WTC11 (cell line): Measurements from ENCODE around the gene CAMK2N2. TPM values are rescaled to one million over a fixed set of nuclear protein-coding genes. Genes with fewer than 3 reads are reported as not detected.

Experiments used
- ATAC-seq: fragments of 200-7000 bp; cut with Tn5 transposase; 2 replicates; pipeline ENCODE4 v1.10.0; 2021; ENCODE audit warnings: mild to moderate bottlenecking, moderate library complexity
- CTCF ChIA-PET: fragments of 300-600 bp; sonication (Branson Sonifier 250); formaldehyde crosslinking; loops from one replicate; lab custom pipeline; 2021; ENCODE audit warnings: antibody characterized with exemption; lab: Charles Lee
- POLR2A ChIA-PET: fragments of 350-600 bp; sonication (Branson Sonifier 250); formaldehyde crosslinking; loops from one replicate; lab custom pipeline; 2021; ENCODE audit warnings: antibody characterized with exemption; lab: Charles Lee
- DNase-seq: peaks from one replicate; pipeline ENCODE4 v3.0.0; 2021; ENCODE audit warnings: low spot score
- H3K27ac Mint-ChIP-seq: 2 replicates; pipeline ENCODE4 v1.8.0; 2021; ENCODE audit warnings: mixed read lengths
- H3K27me3 Mint-ChIP-seq: 2 replicates; pipeline ENCODE4 v1.8.0; 2021; ENCODE audit warnings: low read depth, mild to moderate bottlenecking, moderate library complexity, mixed read lengths
- H3K36me3 Mint-ChIP-seq: 2 replicates; pipeline ENCODE4 v1.8.0; 2021; ENCODE audit warnings: mixed read lengths
- H3K4me1 Mint-ChIP-seq: 2 replicates; pipeline ENCODE4 v1.8.0; 2022; ENCODE audit warnings: mixed read lengths
- H3K4me3 Mint-ChIP-seq: 2 replicates; pipeline ENCODE4 v1.8.0; 2021; ENCODE audit warnings: mild to moderate bottlenecking, moderate library complexity, mixed read lengths
- H3K9me3 Mint-ChIP-seq: 2 replicates; pipeline ENCODE4 v1.8.0; 2021; ENCODE audit warnings: mixed read lengths
- CTCF ChIP-seq: fragments of 200-600 bp; IDR thresholded peaks from 2 replicates; pipeline ENCODE4 v1.8.0; 2022; ENCODE audit warnings: antibody characterized with exemption
- ETV6 ChIP-seq: sonication (generic); formaldehyde crosslinking; IDR thresholded peaks from 2 replicates; pipeline ENCODE4 v1.8.1; 2022; ENCODE audit warnings: mild to moderate bottlenecking, missing genetic modification reagents
- FOXP1 ChIP-seq: sonication (generic); formaldehyde crosslinking; IDR thresholded peaks from 2 replicates; pipeline ENCODE4 v1.8.0; 2022; ENCODE audit warnings: missing genetic modification reagents, mild to moderate bottlenecking, moderate library complexity, borderline replicate concordance
- GTF2I ChIP-seq: fragments of 250-450 bp; sonication (Bioruptor Pico); conservative IDR thresholded peaks from 2 replicates; pipeline ENCODE4 v1.4.0; 2021; ENCODE audit warnings: mild to moderate bottlenecking
- KAT7 ChIP-seq: sonication (generic); formaldehyde crosslinking; IDR thresholded peaks from 2 replicates; pipeline ENCODE4 v1.8.1; 2023; ENCODE audit warnings: missing genetic modification reagents, mild to moderate bottlenecking, borderline replicate concordance
- MAX ChIP-seq: sonication (generic); formaldehyde crosslinking; IDR thresholded peaks from 2 replicates; pipeline ENCODE4 v1.8.0; 2022; ENCODE audit warnings: mild to moderate bottlenecking, missing genetic modification reagents
- MYBL2 ChIP-seq: sonication (generic); formaldehyde crosslinking; IDR thresholded peaks from 2 replicates; pipeline ENCODE4 v1.8.1; 2023; ENCODE audit warnings: mild to moderate bottlenecking, moderate library complexity, missing genetic modification reagents
- NFATC4 ChIP-seq: fragments of 250-450 bp; sonication (Bioruptor Pico); IDR thresholded peaks from 2 replicates; pipeline ENCODE4 v1.9.0; 2021; ENCODE audit warnings: mild to moderate bottlenecking
- OVOL2 ChIP-seq: fragments of 250-450 bp; sonication (Bioruptor Pico); IDR thresholded peaks from 2 replicates; pipeline ENCODE4 v1.9.0; 2021; ENCODE audit warnings: mild to moderate bottlenecking, borderline replicate concordance
- RELA ChIP-seq: sonication (generic); formaldehyde crosslinking; IDR thresholded peaks from 2 replicates; pipeline ENCODE4 v1.8.1; 2022; ENCODE audit warnings: missing genetic modification reagents, mild to moderate bottlenecking, borderline replicate concordance
- SMAD4 ChIP-seq: sonication (generic); formaldehyde crosslinking; IDR thresholded peaks from 2 replicates; pipeline ENCODE4 v1.8.0; 2022; ENCODE audit warnings: mild to moderate bottlenecking, missing genetic modification reagents
- SOX15 ChIP-seq: fragments of 250-450 bp; sonication (Bioruptor Pico); IDR thresholded peaks from 2 replicates; pipeline ENCODE4 v1.9.0; 2021; ENCODE audit warnings: mild to moderate bottlenecking
- TEAD4 ChIP-seq: sonication (generic); formaldehyde crosslinking; IDR thresholded peaks from 2 replicates; pipeline ENCODE4 v1.8.0; 2022; ENCODE audit warnings: mild to moderate bottlenecking, missing genetic modification reagents
- USF1 ChIP-seq: sonication (generic); formaldehyde crosslinking; IDR thresholded peaks from 2 replicates; pipeline ENCODE4 v1.8.0; 2022; ENCODE audit warnings: mild to moderate bottlenecking, missing genetic modification reagents
- ZNF121 ChIP-seq: sonication (generic); formaldehyde crosslinking; IDR thresholded peaks from 2 replicates; pipeline ENCODE4 v1.8.0; 2023; ENCODE audit warnings: missing genetic modification reagents
- ZNF263 ChIP-seq: sonication (generic); formaldehyde crosslinking; IDR thresholded peaks from 2 replicates; pipeline ENCODE4 v1.8.1; 2022; ENCODE audit warnings: low read depth, mild to moderate bottlenecking, moderate library complexity, missing genetic modification reagents
- ZNF423 ChIP-seq: fragments of 250-450 bp; sonication (Bioruptor Pico); IDR thresholded peaks from 2 replicates; pipeline ENCODE4 v2.1.2; 2022; ENCODE audit warnings: mild to moderate bottlenecking, moderate library complexity
- ZNF532 ChIP-seq: fragments of 250-450 bp; sonication (Bioruptor Pico); IDR thresholded peaks from 2 replicates; pipeline ENCODE4 v1.9.0; 2021; ENCODE audit warnings: mild to moderate bottlenecking, borderline replicate concordance
- ZNF671 ChIP-seq: fragments of 250-450 bp; sonication (Bioruptor Pico); IDR thresholded peaks from 2 replicates; pipeline ENCODE4 v1.8.0; 2021; ENCODE audit warnings: mild to moderate bottlenecking
- total RNA-seq: library from RNA; stranded (reverse); gene quantifications from 3 replicates; pipeline ENCODE4 v1.2.3, GENCODE V29; 2021
- TF ChIP-seq, protein P1 (sequence below): fragments of 250-450 bp; sonication (Bioruptor Pico); IDR thresholded peaks from 2 replicates; pipeline ENCODE4 v2.1.2; 2022; ENCODE audit warnings: mild to moderate bottlenecking, moderate library complexity
- TF ChIP-seq, protein P2 (sequence below): sonication (generic); formaldehyde crosslinking; IDR thresholded peaks from 2 replicates; pipeline ENCODE4 v1.8.0; 2023; ENCODE audit warnings: missing genetic modification reagents
- TF ChIP-seq, protein P3 (sequence below): sonication (generic); formaldehyde crosslinking; IDR thresholded peaks from 2 replicates; pipeline ENCODE4 v1.8.1; 2023; ENCODE audit warnings: mild to moderate bottlenecking, moderate library complexity, missing genetic modification reagents
- TF ChIP-seq, protein P4 (sequence below): sonication (generic); formaldehyde crosslinking; conservative IDR thresholded peaks from 2 replicates; pipeline ENCODE4 v1.8.1; 2022; ENCODE audit warnings: mild to moderate bottlenecking, missing genetic modification reagents
- TF ChIP-seq, protein P5 (sequence below): fragments of 250-450 bp; sonication (Bioruptor Pico); IDR thresholded peaks from 2 replicates; pipeline ENCODE4 v1.9.0; 2021; ENCODE audit warnings: moderate library complexity, mild to moderate bottlenecking, inconsistent platforms, borderline replicate concordance

Gene CAMK2N2
- total RNA-seq, 1 experiment from 2014 or later, result 10.5 TPM

- POLR2A ChIA-PET, result interaction anchor here (0.6 kb wide), 1 partner anchor 38 kb away, joined by 8 read pairs; no protein-coding TSS in a partner anchor
- no peak for DNase-seq
- Mint-ChIP-seq H3K4me1 (no peaks in the 10 kb centered on the region), H3K36me3 (no peaks in the 10 kb centered on the region), H3K9me3 (no peaks in the 10 kb centered on the region), H3K27ac (no peak overlapping the region)
- no peak for ATAC-seq
- TF ChIP-seq ZNF121, result no peak
- TF ChIP-seq MAX, result no peak
- TF ChIP-seq, protein P1, sequence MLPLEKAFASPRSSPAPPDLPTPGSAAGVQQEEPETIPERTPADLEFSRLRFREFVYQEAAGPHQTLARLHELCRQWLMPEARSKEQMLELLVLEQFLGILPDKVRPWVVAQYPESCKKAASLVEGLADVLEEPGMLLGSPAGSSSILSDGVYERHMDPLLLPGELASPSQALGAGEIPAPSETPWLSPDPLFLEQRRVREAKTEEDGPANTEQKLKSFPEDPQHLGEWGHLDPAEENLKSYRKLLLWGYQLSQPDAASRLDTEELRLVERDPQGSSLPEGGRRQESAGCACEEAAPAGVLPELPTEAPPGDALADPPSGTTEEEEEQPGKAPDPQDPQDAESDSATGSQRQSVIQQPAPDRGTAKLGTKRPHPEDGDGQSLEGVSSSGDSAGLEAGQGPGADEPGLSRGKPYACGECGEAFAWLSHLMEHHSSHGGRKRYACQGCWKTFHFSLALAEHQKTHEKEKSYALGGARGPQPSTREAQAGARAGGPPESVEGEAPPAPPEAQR (CRISPR knock-in tag), result no peak
- TF ChIP-seq ETV6, result no peak
- TF ChIP-seq, protein P2, sequence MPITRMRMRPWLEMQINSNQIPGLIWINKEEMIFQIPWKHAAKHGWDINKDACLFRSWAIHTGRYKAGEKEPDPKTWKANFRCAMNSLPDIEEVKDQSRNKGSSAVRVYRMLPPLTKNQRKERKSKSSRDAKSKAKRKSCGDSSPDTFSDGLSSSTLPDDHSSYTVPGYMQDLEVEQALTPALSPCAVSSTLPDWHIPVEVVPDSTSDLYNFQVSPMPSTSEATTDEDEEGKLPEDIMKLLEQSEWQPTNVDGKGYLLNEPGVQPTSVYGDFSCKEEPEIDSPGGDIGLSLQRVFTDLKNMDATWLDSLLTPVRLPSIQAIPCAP, result no peak
- no peak for TF ChIP-seq GTF2I
- TF ChIP-seq OVOL2 (CRISPR knock-in tag), result no peak
- TF ChIP-seq, protein P3, sequence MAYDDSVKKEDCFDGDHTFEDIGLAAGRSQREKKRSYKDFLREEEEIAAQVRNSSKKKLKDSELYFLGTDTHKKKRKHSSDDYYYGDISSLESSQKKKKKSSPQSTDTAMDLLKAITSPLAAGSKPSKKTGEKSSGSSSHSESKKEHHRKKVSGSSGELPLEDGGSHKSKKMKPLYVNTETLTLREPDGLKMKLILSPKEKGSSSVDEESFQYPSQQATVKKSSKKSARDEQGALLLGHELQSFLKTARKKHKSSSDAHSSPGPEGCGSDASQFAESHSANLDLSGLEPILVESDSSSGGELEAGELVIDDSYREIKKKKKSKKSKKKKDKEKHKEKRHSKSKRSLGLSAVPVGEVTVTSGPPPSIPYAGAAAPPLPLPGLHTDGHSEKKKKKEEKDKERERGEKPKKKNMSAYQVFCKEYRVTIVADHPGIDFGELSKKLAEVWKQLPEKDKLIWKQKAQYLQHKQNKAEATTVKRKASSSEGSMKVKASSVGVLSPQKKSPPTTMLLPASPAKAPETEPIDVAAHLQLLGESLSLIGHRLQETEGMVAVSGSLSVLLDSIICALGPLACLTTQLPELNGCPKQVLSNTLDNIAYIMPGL (CRISPR knock-in tag), result no peak
- TF ChIP-seq SMAD4, result no peak
- TF ChIP-seq CTCF, result no peak
- no peak for TF ChIP-seq ZNF423 (CRISPR knock-in tag)
- TF ChIP-seq TEAD4 (CRISPR knock-in tag), result no peak
- TF ChIP-seq RELA, result no peak
- TF ChIP-seq ZNF671 (CRISPR knock-in tag), result no peak
- TF ChIP-seq MYBL2 (CRISPR knock-in tag), result no peak
- no peak for TF ChIP-seq NFATC4 (CRISPR knock-in tag)
- TF ChIP-seq KAT7 (CRISPR knock-in tag), result no peak
- no peak for TF ChIP-seq USF1 (CRISPR knock-in tag)
- TF ChIP-seq SOX15 (CRISPR knock-in tag), result no peak
- no peak for TF ChIP-seq FOXP1 (CRISPR knock-in tag)
- TF ChIP-seq, all 79 proteins: peak for 0
- Mint-ChIP-seq H3K27me3 (no peaks in the 10 kb centered on the region; the same call in 1 of the 2 replicates), H3K4me3 (no peak overlapping the region)
- CTCF ChIA-PET, result interaction anchor here (0.7 to 4.0 kb wide), 3 partner anchors 16 to 154 kb away, joined by 3 to 19 read pairs (median 3); no protein-coding TSS in a partner anchor
Measured at GRCh38 chr3:184211718-184212117, 49.6 kb downstream of the CAMK2N2 start.

DNA sequence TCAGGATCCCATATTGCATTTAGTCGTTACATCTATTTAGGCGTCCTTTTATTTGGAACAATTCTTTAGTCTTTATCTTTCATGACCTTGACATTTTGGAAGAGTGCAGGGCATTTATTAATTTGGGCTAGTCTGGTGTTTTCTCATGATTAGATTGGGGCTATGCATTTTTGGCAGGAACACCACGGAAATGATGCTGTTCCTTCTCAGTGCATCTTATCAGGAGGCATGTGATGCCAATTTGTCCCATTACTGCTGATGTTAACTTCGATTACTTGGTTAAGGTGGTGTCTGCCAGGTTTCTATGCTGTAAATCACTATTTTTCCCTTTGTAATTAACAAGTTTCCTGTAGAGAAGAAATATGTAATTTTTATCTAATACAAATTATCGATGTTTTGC lies 50.1 kb downstream of the CAMK2N2 start:
- no peak overlapping the region for H3K4me3 Mint-ChIP-seq
- TF ChIP-seq ZNF532 (no peak), ZNF263 (CRISPR knock-in tag) (no peak)
- TF ChIP-seq, protein P4, sequence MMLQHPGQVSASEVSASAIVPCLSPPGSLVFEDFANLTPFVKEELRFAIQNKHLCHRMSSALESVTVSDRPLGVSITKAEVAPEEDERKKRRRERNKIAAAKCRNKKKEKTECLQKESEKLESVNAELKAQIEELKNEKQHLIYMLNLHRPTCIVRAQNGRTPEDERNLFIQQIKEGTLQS, result no peak
- TF ChIP-seq, protein P5, sequence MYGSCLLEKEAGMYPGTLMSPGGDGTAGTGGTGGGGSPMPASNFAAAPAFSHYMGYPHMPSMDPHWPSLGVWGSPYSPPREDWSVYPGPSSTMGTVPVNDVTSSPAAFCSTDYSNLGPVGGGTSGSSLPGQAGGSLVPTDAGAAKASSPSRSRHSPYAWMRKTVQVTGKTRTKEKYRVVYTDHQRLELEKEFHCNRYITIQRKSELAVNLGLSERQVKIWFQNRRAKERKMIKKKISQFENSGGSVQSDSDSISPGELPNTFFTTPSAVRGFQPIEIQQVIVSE, result no peak

More for the DNA sequence above, 50.1 kb downstream of the CAMK2N2 start:
- Mint-ChIP-seq H3K4me1 (no peaks in the 10 kb centered on the region), H3K9me3 (no peaks in the 10 kb centered on the region), H3K27me3 (no peaks in the 10 kb centered on the region; the same call in 1 of the 2 replicates), H3K36me3 (no peaks in the 10 kb centered on the region), H3K27ac (no peak overlapping the region)
- ChIA-PET POLR2A (no interaction called here), CTCF (interaction anchor here (1.0 to 4.0 kb wide), 2 partner anchors 16 to 30 kb away, joined by 3 to 19 read pairs; no protein-coding TSS in a partner anchor)
- ATAC-seq, result no peak
- no peak for DNase-seq
